Esophagus squamous epithelium (tissue), 5 donors: Measurements from ENCODE around the gene FETUB. TPM values are rescaled to one million over a fixed set of nuclear protein-coding genes. Genes with fewer than 3 reads are reported as not detected.
"Not testable (repeated sequence)": the region's sequence is repeated elsewhere in the genome, so short reads cannot be mapped to it uniquely, and the experiment has no call there.

Experiments used
- DNase-seq: peaks from one replicate; lab custom pipeline; 2025; lab: John Stamatoyannopoulos, UW
- H3K27ac ChIP-seq, 4 donors: fragments of 200-600 bp; sonication (generic); one replicate each; pipeline ENCODE4 v1.5.1; 2016 to 2019; ENCODE audit warnings: mild to moderate bottlenecking in 1 of 4
- H3K27me3 ChIP-seq, 4 donors: fragments of 200-600 bp; sonication (generic); 1 replicate in 3 of 4; 2 replicates in 1 of 4; pipeline versions ENCODE4 v1.5.1 to v1.6.0; 2017 to 2021; ENCODE audit warnings: antibody characterized with exemption in 1 of 4
- H3K36me3 ChIP-seq, 3 donors: fragments of 200-600 bp; sonication (generic); one replicate each; pipeline ENCODE4 v1.5.1; 2016 to 2019
- H3K4me1 ChIP-seq, 3 donors: fragments of 200-600 bp; sonication (generic); one replicate each; pipeline ENCODE4 v1.5.1; 2017 to 2019
- H3K4me3 ChIP-seq, 4 donors: fragments of 200-600 bp; sonication (generic); 1 replicate in 3 of 4; 2 replicates in 1 of 4; pipeline ENCODE4 v1.5.1; 2016 to 2019; ENCODE audit warnings: mild to moderate bottlenecking in 2 of 4, moderate library complexity in 1 of 4
- H3K9me3 ChIP-seq, 3 donors: fragments of 200-600 bp; sonication (generic); one replicate each; pipeline ENCODE4 v1.5.1; 2016 to 2019
- POLR2A ChIP-seq, 4 donors: fragments of 450-650 bp; IDR thresholded peaks; one replicate each; pipeline ENCODE4 v1.6.1; 2017; ENCODE audit warnings: antibody characterized with exemption in 4 of 4, mild to moderate bottlenecking in 4 of 4, moderate library complexity in 3 of 4
- WGBS, 2 donors: methylation state at CpG; one replicate each; pipeline ENCODE4 v1.1.5; 2018; 5-methylcytosine and 5-hydroxymethylcytosine counted together
- intact Hi-C: fragments of 100-400 bp; cut with DNase I; formaldehyde crosslinking; loops from one replicate; pipeline ENCODE4 v1.15.0; 2022
- small RNA-seq, 4 donors: library from RNA; depleted of rRNA; stranded (forward); fragments of <200 nt; gene quantifications; one replicate each; pipeline ENCODE3, GENCODE V24; 2016
- total RNA-seq, 4 donors: library from RNA; depleted of rRNA; stranded (reverse); fragments of >200 nt; gene quantifications; one replicate each; pipeline ENCODE4 v1.1.0, GENCODE V29; 2016
- TF ChIP-seq, protein P1 (sequence below), 6 experiments: fragments of 450-650 bp in 4 of 6; fragments of 200-600 bp in 2 of 6; sonication (generic) in 2 of 6; IDR thresholded peaks; one replicate each; pipeline ENCODE4 v1.5.1; 2016 to 2019; ENCODE audit warnings: antibody characterized with exemption in 6 of 6, mild to moderate bottlenecking in 4 of 6, moderate library complexity in 4 of 6
- donor health status: DM: yes; HTN: yes; CAD: no.

Gene FETUB
- total RNA-seq, 4 donors from 2014 or later: 0.26 to 23.3 (median 5.0) TPM

DNA sequence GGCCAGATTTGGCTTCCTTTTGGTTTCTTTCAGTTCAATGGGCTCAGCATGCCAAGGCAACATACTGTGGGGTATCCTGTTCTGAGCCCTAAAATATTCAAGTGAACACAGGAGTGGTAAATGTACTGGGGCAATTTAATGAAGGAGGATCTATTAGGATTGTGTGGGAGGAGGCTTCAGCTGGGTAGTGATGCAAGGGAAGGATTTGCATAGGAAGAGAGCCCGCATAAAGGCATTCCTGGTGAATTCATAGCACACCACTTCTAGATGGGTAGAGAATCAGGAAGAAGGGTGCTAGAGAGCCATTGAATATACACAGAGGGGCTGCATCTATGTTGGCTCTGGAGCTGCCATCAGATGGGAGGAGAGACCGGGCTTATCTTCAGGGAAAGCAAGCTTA, 56.3 kb downstream of the FETUB start:
- no peaks in the 10 kb centered on the region for H3K36me3 ChIP-seq
- no peaks in the 10 kb centered on the region for H3K4me1 ChIP-seq
- 93% methylated on average over 2 of the region's 2 CpGs for WGBS, 2 donors
- TF ChIP-seq, protein P1, sequence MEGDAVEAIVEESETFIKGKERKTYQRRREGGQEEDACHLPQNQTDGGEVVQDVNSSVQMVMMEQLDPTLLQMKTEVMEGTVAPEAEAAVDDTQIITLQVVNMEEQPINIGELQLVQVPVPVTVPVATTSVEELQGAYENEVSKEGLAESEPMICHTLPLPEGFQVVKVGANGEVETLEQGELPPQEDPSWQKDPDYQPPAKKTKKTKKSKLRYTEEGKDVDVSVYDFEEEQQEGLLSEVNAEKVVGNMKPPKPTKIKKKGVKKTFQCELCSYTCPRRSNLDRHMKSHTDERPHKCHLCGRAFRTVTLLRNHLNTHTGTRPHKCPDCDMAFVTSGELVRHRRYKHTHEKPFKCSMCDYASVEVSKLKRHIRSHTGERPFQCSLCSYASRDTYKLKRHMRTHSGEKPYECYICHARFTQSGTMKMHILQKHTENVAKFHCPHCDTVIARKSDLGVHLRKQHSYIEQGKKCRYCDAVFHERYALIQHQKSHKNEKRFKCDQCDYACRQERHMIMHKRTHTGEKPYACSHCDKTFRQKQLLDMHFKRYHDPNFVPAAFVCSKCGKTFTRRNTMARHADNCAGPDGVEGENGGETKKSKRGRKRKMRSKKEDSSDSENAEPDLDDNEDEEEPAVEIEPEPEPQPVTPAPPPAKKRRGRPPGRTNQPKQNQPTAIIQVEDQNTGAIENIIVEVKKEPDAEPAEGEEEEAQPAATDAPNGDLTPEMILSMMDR (IDR thresholded peaks at IDR 0.05): no peak
- TF ChIP-seq POLR2A (IDR thresholded peaks at IDR 0.05): no peak
- DNase-seq: no peak
- intact Hi-C loops: no loop called here
- H3K4me3 ChIP-seq: no peak overlapping the region
- H3K9me3 ChIP-seq: no peaks in the 10 kb centered on the region
- H3K27me3 ChIP-seq: peaks cover 0 to 9% (median 0%) of the 10 kb centered on the region in 4 donors
- no peak overlapping the region for H3K27ac ChIP-seq

DNA sequence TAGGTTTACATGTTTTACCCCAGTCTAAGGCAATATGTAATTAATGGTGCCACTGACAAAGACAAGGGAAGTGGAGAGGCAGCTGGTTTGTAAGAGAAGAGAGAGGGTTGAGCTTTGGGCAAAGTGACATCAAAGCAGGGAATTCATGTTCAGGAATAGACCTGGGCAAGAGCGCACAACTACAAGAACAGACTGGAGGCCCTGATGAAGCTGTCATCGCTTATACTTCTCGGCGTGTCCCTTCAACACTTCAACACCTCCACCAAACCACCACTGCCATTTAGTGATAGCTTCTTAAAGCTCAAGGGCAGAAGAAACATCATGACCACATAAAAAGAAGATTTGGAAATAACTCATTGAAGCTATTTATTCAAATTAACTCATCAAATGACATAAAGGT, 57.3 kb downstream of the FETUB start:
- peaks cover 0 to under 1% (median 0%) of the 10 kb centered on the region in 4 donors for H3K27me3 ChIP-seq
- intact Hi-C loops: no loop called here
- H3K36me3 ChIP-seq: no peaks in the 10 kb centered on the region
- H3K4me1 ChIP-seq: no peaks in the 10 kb centered on the region
- 70 to 95% methylated on average over 4 of the region's 4 CpGs for WGBS, 2 donors
- H3K27ac ChIP-seq: no peak overlapping the region
- no peaks in the 10 kb centered on the region for H3K9me3 ChIP-seq
- no peak for DNase-seq
- no peak overlapping the region for H3K4me3 ChIP-seq
- TF ChIP-seq, protein P1 (IDR thresholded peaks at IDR 0.05): no peak
- no peak for TF ChIP-seq POLR2A (IDR thresholded peaks at IDR 0.05)

- Histone ChIP-seq H3K36me3 (no peaks in the 10 kb centered on the region), H3K27ac (no peak overlapping the region), H3K9me3 (no peaks in the 10 kb centered on the region), H3K27me3 (peaks cover 0 to under 1% (median 0%) of the 10 kb centered on the region in 4 donors), H3K4me1 (no peaks in the 10 kb centered on the region), H3K4me3 (no peak overlapping the region)
- no peak for DNase-seq
- WGBS, 2 donors: 88 to 92% methylated on average over 3 of the region's 3 CpGs
- no peak for TF ChIP-seq POLR2A (IDR thresholded peaks at IDR 0.05)
- intact Hi-C loops: no loop called here
These were observed 60.1 kb downstream of the FETUB start for GRCh38 chr3:186700267-186700666.

- DNase-seq, H3K9me3 ChIP-seq: not testable (repeated sequence)
These were observed 62.3 kb downstream of the FETUB start for GRCh38 chr3:186702451-186702850.

More at GRCh38 chr3:186702451-186702850, 62.3 kb downstream of the FETUB start:
- intact Hi-C loops, H3K27ac ChIP-seq, H3K36me3 ChIP-seq, H3K4me1 ChIP-seq, H3K4me3 ChIP-seq: not testable (repeated sequence)
- H3K27me3 ChIP-seq: peaks cover 0 to 12% (median 0%) of the 10 kb centered on the region in 4 donors

Small RNAs within 50 kb of the gene (small RNA-seq; reads per million reads assigned to genes)
- 0 reads per million in 4 donors for gene RF00017

Other genes starting within 250 kb of the FETUB start
- gene CRYGS, start 96.0 kb upstream of the FETUB start, total RNA-seq: 1 to 10 TPM in 3 of 4 donors, under 1 TPM in 1; 0.26 to 2.7 (median 1.6) TPM
- 10 to 100 TPM in 1 of 4 donors, 1 to 10 TPM in 3; 6.9 to 10.5 (median 7.9) TPM for gene TBCCD1, start 73.1 kb upstream of the FETUB start, total RNA-seq
- gene DNAJB11, start 69.7 kb upstream of the FETUB start, total RNA-seq: 10 to 100 TPM; 39.5 to 65.3 (median 47.3) TPM
- not detected for gene AHSG, start 27.3 kb upstream of the FETUB start, total RNA-seq
- gene HRG, start 25.6 kb downstream of the FETUB start, total RNA-seq: not detected
- gene KNG1, start 77.0 kb downstream of the FETUB start, total RNA-seq: not detected
- gene EIF4A2, start 143.2 kb downstream of the FETUB start, total RNA-seq: 100 to 1,000 TPM; 172 to 363 (median 205) TPM
- 10 to 100 TPM in 3 of 4 donors, 1 to 10 TPM in 1; 6.6 to 23.5 (median 15.9) TPM for gene RFC4, start 166.1 kb downstream of the FETUB start, total RNA-seq
- not detected for gene ADIPOQ, start 202.3 kb downstream of the FETUB start, total RNA-seq